GM19397 (cell line): Measurements from ENCODE around the gene GLB1L2.

Experiments used
- ATAC-seq: cut with Tn5 transposase; IDR thresholded peaks from one replicate; pipeline ENCODE4 v1.9.1; 2021; ENCODE audit warnings: mild to moderate bottlenecking, moderate library complexity; ENCODE audit not compliant: unreplicated experiment

GLB1L2 gene

GRCh38 chr11:134383576-134384221 lies 51.9 kb downstream of the GLB1L2 start:
- no peak for ATAC-seq

- no peak for ATAC-seq
Measured at GRCh38 chr11:134384406-134384805, 52.6 kb downstream of the GLB1L2 start.

GRCh38 chr11:134385171-134385570 lies 53.4 kb downstream of the GLB1L2 start:
- no peak for ATAC-seq

- no peak for ATAC-seq
Measured at GRCh38 chr11:134385774-134386565, 54.2 kb downstream of the GLB1L2 start.

DNA sequence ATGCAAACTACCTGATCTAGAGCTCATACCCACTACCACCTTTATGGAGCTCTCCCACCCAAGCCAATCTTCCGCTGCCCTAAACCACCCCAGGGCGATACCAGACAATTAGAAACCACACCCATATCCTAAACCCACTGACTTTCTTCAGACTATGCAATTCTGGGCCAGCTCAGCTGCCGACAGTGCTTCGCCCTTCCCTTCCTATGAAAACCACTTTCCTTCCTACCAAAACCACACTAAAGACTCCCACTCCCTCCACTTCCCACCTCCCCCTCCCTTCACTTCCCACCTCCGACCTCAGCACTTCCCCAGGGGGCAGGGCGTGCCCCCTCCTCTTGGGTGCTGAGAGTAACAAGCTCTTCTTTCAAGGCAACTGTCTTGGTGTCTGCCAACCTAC lies 55.2 kb downstream of the GLB1L2 start:
- ATAC-seq: no peak

DNA sequence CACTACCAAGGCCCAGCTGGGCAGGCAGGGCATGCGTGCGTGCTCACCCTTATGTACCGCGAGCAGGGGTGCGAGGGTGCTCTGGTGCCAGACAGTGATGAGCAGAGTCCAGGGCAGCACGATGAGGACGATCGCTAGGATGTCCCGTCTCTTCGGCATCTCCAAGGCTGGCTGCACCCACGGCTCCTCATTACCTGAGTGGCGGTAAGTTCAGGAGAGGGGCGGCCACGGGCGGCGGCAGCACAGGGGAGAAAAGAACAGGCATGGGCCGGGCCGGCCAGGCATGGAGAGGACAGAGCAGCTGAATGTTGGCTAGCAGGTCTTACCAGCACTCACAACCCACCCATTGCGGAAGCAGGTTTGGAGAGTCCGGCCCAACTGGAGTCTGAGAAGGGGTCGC lies 55.7 kb downstream of the GLB1L2 start:
- ATAC-seq: no peak

DNA sequence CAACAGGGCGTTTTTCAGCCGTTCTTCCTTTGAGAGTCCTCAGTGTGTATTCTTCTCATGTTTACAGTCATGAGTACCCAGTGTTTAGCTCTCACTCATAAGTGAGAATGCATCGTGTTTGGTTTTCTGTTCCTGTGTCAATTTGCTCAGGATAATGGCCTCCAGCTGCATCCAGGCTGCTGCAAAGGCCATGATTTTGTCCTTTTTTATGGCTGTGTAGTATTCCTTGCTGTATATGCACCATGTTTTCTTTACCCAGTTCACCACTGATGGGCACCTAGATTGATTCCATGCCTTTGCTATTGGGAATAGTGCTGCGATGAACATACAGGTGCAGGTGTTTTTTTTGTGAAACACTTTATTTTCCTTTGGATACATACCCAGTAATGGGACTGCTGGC lies 56.8 kb downstream of the GLB1L2 start:
- no peak for ATAC-seq

GRCh38 chr11:134389464-134390180 lies 57.8 kb downstream of the GLB1L2 start:
- ATAC-seq: no peak

GRCh38 chr11:134390706-134391569 lies 59.1 kb downstream of the GLB1L2 start:
- ATAC-seq: no peak

GRCh38 chr11:134391656-134392055 lies 59.9 kb downstream of the GLB1L2 start:
- no peak for ATAC-seq

- no peak for ATAC-seq
Measured at GRCh38 chr11:134392953-134393615, 61.3 kb downstream of the GLB1L2 start.

GRCh38 chr11:134393638-134394037 lies 61.9 kb downstream of the GLB1L2 start:
- ATAC-seq: no peak

DNA sequence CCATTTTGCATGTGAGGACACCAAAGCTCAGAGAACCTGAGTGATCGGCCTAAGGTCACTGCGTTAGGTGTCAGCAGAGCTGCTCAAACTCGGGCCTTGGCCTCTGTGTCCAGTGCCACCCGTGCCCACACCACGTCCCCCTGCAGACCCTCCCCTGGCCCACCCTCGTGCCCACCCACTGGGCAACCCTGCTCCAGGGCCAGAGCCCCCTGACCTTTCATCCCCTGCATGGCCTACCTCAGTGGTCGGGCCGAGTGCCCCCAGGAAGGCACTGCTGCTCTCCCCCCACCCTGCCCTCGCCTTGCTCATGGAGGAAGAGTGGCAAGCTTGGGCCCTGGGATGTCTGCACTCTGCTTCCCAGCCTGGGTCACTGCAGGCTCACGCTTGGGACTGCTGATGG lies 62.5 kb downstream of the GLB1L2 start:
- ATAC-seq: no peak

DNA sequence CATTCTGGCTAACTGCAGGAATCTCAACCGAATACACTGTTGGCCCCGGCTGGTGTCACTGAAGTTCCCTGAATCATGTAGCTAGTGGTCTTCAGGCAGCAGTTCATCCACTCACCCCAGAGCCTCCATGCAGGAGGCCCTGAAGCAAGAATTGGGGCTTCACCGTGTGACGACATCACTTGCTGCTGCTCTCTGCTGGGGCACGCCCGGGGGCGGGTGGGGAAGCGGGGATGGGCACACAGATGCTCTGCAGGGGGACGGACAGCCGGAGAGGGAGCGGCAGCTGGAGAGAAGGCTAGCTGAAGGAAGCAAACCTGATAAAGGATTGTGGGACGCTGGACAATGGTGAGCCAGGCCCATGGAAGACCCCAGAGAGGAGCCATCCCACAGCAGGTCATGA lies 63.2 kb downstream of the GLB1L2 start:
- no peak for ATAC-seq

DNA sequence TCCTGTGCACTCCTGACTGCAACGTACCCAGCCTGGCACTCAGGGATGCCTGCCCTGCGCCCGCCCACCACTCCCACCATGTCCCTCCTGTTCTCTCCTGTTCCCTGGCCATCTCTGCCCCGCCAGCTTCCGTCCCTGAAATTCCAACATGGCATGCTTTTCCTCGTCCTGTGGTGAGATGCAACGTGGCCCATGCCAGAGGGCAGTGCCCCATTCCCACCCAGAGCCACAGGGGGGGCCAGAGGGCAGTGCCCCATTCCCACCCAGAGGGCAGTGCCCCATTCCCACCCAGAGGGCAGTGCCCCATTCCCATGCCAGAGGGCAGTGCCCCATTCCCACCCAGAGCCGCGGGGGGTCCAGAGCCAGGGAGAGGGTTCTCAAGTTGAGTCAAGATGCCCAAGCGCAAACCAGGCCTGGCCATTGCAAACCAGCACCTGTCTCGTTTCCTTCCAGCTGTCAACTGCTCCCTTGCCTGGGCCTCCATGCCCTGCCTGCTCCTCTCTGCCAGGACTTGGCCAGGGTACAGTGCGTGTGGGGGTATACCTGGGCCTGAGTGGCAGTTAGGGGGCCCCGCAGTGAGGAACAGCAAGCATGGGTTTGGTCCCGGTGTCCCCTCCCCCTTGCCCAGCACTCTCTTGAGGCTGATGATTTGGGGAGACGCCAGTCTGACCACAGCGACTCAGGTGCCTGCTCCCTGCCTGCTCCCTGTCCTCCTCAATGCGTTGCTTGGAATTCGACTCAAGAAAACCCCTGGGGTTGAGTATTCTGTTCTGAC lies 65.7 kb downstream of the GLB1L2 start:
- ATAC-seq: no peak

DNA sequence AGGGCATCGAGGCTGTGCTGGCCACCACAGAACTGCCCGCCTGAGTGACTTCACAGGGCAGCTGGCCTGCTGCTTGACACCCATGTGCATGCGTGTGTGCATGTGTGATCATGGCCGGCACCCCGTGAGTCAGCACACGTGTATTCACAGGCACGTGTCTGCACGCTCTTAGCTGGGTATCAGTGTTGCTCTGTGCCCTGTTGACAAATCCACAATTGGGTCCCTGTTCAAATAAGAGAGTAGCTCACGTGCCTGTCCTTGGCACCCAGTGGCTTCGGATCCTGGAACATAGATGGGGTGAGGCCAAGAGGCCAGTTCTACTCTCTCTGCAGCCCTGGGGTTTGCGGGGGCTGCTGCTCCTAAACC lies 66.3 kb downstream of the GLB1L2 start:
- ATAC-seq: no peak

DNA sequence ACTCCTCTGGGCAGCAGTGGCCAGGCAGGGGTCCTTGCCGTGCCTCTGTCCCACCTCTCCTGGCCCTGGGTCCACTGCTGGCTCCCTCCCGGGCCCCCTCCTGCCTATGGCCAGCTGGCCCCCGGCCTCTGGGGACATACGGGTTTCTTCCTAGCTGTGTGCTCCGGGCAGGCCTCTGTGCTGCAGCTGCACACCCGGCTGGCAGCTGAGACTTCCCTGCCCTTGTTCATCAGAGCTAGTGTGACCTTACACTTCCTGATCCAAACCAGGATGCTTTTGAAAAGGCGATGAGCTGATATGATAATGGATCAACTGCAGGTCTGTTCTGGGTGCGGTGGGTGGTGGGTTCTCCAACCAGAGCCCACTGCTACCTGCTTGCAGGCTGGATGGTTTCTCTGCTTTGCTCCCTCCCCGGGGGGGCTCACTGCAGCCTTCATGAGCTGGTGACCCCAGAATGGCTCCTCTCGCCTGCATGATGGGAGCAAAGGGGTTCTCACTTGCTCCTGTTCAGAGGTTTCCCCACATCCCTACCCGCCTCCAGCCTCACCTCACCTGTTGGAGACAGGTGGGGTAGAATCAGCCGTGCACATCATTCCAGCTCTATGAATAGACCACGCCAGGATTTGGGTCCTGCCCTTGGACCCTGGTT lies 67.0 kb downstream of the GLB1L2 start:
- no peak for ATAC-seq

DNA sequence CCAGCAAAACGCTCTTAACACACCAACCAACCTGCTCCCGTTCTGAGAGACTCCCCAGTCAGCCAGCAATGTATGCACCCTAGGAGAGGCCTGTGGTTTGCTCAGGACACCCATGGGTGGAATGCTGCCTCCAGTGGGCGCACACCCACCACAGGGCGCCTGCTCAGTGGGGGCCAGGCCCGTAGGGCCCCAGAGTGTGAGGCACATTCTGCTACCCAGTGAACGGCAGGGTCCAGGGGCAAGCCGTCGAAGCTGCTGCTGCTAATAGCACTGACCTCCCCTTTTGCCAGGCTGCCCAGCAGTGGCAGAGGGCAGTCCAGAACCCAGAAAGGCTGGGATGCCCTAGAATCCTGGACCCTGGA lies 67.5 kb downstream of the GLB1L2 start:
- no peak for ATAC-seq

DNA sequence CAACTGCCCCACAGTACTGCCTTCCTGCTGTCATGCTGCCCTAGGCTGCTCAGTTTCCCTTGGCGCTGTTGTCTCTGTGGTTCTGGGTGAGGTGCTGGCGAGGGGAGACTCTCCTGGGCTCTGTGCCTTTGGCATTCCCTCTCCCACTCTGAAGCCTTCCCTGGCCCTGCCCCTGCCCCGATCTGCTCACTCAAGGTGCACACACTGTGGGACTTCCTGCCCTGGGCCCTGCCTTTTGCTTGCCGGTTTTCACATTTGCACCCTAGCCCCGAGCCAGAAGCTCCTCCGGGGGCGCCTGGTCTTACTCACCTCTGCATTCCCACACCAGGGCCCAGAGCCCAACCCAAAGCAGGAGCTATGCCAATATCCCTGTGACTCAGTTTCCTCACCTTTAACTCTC lies 68.2 kb downstream of the GLB1L2 start:
- no peak for ATAC-seq
